PC-3 (cell line): Measurements from ENCODE around the gene H3-3A. TPM values are rescaled to one million over a fixed set of nuclear protein-coding genes. Genes with fewer than 3 reads are reported as not detected.

ENCODE experiments used
- ATAC-seq: fragments of 200-7000 bp; cut with Tn5 transposase; 2 replicates; pipeline ENCODE4 v1.9.1; 2020; ENCODE audit warnings: mild to moderate bottlenecking, moderate library complexity
- BruUV-seq: library from RNA; stranded (reverse); fragments of 400-500 nt; replicated peaks from 2 replicates; lab custom pipeline; 2021; lab: Mats Ljungman, UMichigan
- CTCF ChIA-PET: fragments of 300-600 bp; sonication (Branson Sonifier 250); formaldehyde crosslinking; loops from one replicate; lab custom pipeline; 2022; ENCODE audit warnings: antibody characterized with exemption; lab: Charles Lee
- POLR2A ChIA-PET: fragments of 300-600 bp; sonication (Branson Sonifier 250); formaldehyde crosslinking; loops from one replicate; lab custom pipeline; 2022; ENCODE audit warnings: antibody characterized with exemption; ENCODE audit not compliant: unreplicated experiment; lab: Charles Lee
- DNase-seq: peaks from one replicate; pipeline ENCODE4 v3.0.0-alpha.2; 2015
- H2AFZ ChIP-seq: fragments of 300-600 bp; sonication (generic); 2 replicates; pipeline ENCODE4 v1.6.0; 2016; ENCODE audit warnings: antibody characterized with exemption, low read length
- H3F3A ChIP-seq: fragments of 300-600 bp; sonication (generic); one replicate; pipeline ENCODE4 v1.6.0; 2017; ENCODE audit warnings: antibody characterized with exemption, low read length, control low read depth, mild to moderate bottlenecking; ENCODE audit not compliant: unreplicated experiment
- H3K27ac ChIP-seq: fragments of 300-600 bp; sonication (generic); 2 replicates; pipeline ENCODE4 v1.5.1; 2016; ENCODE audit warnings: mild to moderate bottlenecking, low read length
- H3K27me3 ChIP-seq: fragments of 300-600 bp; sonication (generic); 2 replicates; pipeline ENCODE4 v1.6.1; 2016; ENCODE audit warnings: low read length, mixed read lengths
- H3K36me3 ChIP-seq: fragments of 300-600 bp; sonication (generic); 2 replicates; pipeline ENCODE4 v1.6.1; 2016; ENCODE audit warnings: low read depth, mixed run types, low read length, mixed read lengths
- H3K4me1 ChIP-seq: fragments of 300-600 bp; sonication (generic); 2 replicates; pipeline ENCODE4 v1.5.1; 2016; ENCODE audit warnings: low read length; ENCODE audit not compliant: insufficient read depth
- H3K4me2 ChIP-seq: fragments of 300-600 bp; sonication (generic); 2 replicates; pipeline ENCODE4 v1.6.0; 2016; ENCODE audit warnings: low read length
- H3K4me3 ChIP-seq: fragments of 300-600 bp; sonication (generic); 2 replicates; pipeline ENCODE4 v1.5.1; 2016; ENCODE audit warnings: mild to moderate bottlenecking, low read length, mixed read lengths
- H3K79me2 ChIP-seq: fragments of 300-600 bp; sonication (generic); 2 replicates; pipeline ENCODE4 v1.6.1; 2017; ENCODE audit warnings: low read length, mixed read lengths
- H3K9ac ChIP-seq: fragments of 300-600 bp; sonication (generic); 2 replicates; pipeline ENCODE4 v1.6.0; 2016; ENCODE audit warnings: mild to moderate bottlenecking, low read length
- H3K9me2 ChIP-seq: fragments of 300-600 bp; sonication (generic); replicated peaks from 2 replicates; pipeline ENCODE4 v1.6.1; 2016; ENCODE audit warnings: mixed run types, low read length, mixed read lengths
- H3K9me3 ChIP-seq: fragments of 300-600 bp; sonication (generic); 2 replicates; pipeline ENCODE4 v1.6.1; 2016; ENCODE audit warnings: low read length, mixed read lengths
- H4K20me1 ChIP-seq: fragments of 300-600 bp; sonication (generic); 2 replicates; pipeline ENCODE4 v1.6.1; 2016; ENCODE audit warnings: low read length, mixed read lengths
- CTCF ChIP-seq: fragments of 300-600 bp; sonication (generic); conservative IDR thresholded peaks from 2 replicates; pipeline ENCODE4 v1.5.1; 2017; ENCODE audit warnings: antibody characterized with exemption, low read depth, mild to moderate bottlenecking, low read length
- EZH2 ChIP-seq: fragments of 300-600 bp; sonication (generic); IDR thresholded peaks from one replicate; pipeline ENCODE4 v1.6.1; 2017; ENCODE audit warnings: antibody characterized with exemption, mild to moderate bottlenecking, low read length; ENCODE audit not compliant: unreplicated experiment
- EZH2phosphoT487 ChIP-seq: fragments of 300-600 bp; sonication (generic); IDR thresholded peaks from 2 replicates; pipeline ENCODE4 v1.6.1; 2018; ENCODE audit warnings: mild to moderate bottlenecking, antibody characterized with exemption, low read length, borderline replicate concordance
- intact Hi-C: fragments of 100-400 bp; cut with micrococcal nuclease; formaldehyde crosslinking; loops from 2 replicates; pipeline ENCODE4 v1.9.0; 2023
- total RNA-seq: library from RNA; depleted of rRNA; stranded (reverse); fragments of >200 nt; gene quantifications from 2 replicates; pipeline ENCODE4 v1.2.3, GENCODE V29; 2014

H3-3A gene
- total RNA-seq, 1 experiment from 2014 or later: 273 TPM

- H3K27me3 ChIP-seq: no peaks in the 10 kb centered on the region
- intact Hi-C loops: no loop called here
- H3K79me2 ChIP-seq: no peaks in the 10 kb centered on the region
- H3K36me3 ChIP-seq: no peaks in the 10 kb centered on the region
- H3K9ac ChIP-seq: no peak overlapping the region
- no peak for DNase-seq
- ChIA-PET CTCF (no interaction called here), POLR2A (no interaction called here)
- no peak overlapping the region for H2AFZ ChIP-seq
- H3K27ac ChIP-seq: no peak overlapping the region
- no peak overlapping the region for H3K4me3 ChIP-seq
- TF ChIP-seq EZH2: no peak
- no peak for TF ChIP-seq EZH2phosphoT487
- TF ChIP-seq CTCF: no peak
- no peak overlapping the region for H3K4me2 ChIP-seq
- no peaks in the 10 kb centered on the region for H3K9me3 ChIP-seq
- H3F3A ChIP-seq: no peaks in the 10 kb centered on the region
- no peak for ATAC-seq
- no peaks in the 10 kb centered on the region for H4K20me1 ChIP-seq
- BruUV-seq: no TSS peak
- H3K4me1 ChIP-seq: no peaks in the 10 kb centered on the region
- H3K9me2 ChIP-seq: no peaks in the 10 kb centered on the region
Measured at GRCh38 chr1:226052061-226052460, 10.5 kb upstream of the H3-3A start.

GRCh38 chr1:226054519-226055327 lies 7.8 kb upstream of the H3-3A start:
- no peak overlapping the region for H2AFZ ChIP-seq
- CTCF ChIA-PET: no interaction called here
- no peak overlapping the region for H3K9ac ChIP-seq
- H3K4me3 ChIP-seq: no peak overlapping the region
- intact Hi-C loops: no loop called here
- no peak for TF ChIP-seq CTCF
- TF ChIP-seq EZH2phosphoT487: no peak
- no peak for TF ChIP-seq EZH2
- H3K4me1 ChIP-seq: no peaks in the 10 kb centered on the region
- no peaks in the 10 kb centered on the region for H3K27me3 ChIP-seq
- no peak overlapping the region for H3K27ac ChIP-seq
- no peaks in the 10 kb centered on the region for H3K79me2 ChIP-seq
- DNase-seq: no peak
- H4K20me1 ChIP-seq: no peaks in the 10 kb centered on the region
- H3K4me2 ChIP-seq: no peak overlapping the region
- ATAC-seq: no peak
- BruUV-seq: no TSS peak
- H3K9me3 ChIP-seq: no peaks in the 10 kb centered on the region
- H3K9me2 ChIP-seq: no peaks in the 10 kb centered on the region
- H3F3A ChIP-seq: no peaks in the 10 kb centered on the region
- H3K36me3 ChIP-seq: no peaks in the 10 kb centered on the region
- POLR2A ChIA-PET: no interaction called here

GRCh38 chr1:226059709-226060108 lies 2.8 kb upstream of the H3-3A start:
- no TSS peak for BruUV-seq
- ATAC-seq (no peak), DNase-seq (no peak)
- H3K9me2 ChIP-seq: no peaks in the 10 kb centered on the region
- H4K20me1 ChIP-seq: peaks cover 16% of the 10 kb centered on the region
- intact Hi-C loops: no loop called here
- no peak overlapping the region for H3K4me3 ChIP-seq
- no peak overlapping the region for H3K4me2 ChIP-seq
- no peaks in the 10 kb centered on the region for H3K27me3 ChIP-seq
- TF ChIP-seq EZH2 (no peak), CTCF (no peak), EZH2phosphoT487 (no peak)
- no peak overlapping the region for H3K9ac ChIP-seq
- no peak overlapping the region for H3K27ac ChIP-seq
- peaks cover 13% of the 10 kb centered on the region for H3K4me1 ChIP-seq
- H3K9me3 ChIP-seq: no peaks in the 10 kb centered on the region
- H2AFZ ChIP-seq: no peak overlapping the region
- H3K79me2 ChIP-seq: peaks cover 26% of the 10 kb centered on the region
- H3K36me3 ChIP-seq: 0 out of 2 replicates have a peak, but pooled peaks cover under 1% of the 10 kb centered on the region
- ChIA-PET CTCF (interaction anchor here (0.7 kb wide), 1 partner anchor 60 kb away, joined by 6 read pairs; no protein-coding TSS in a partner anchor), POLR2A (no interaction called here)
- H3F3A ChIP-seq: peaks cover 4% of the 10 kb centered on the region
